Measurements from ENCODE around the gene VAV3.

DNA sequence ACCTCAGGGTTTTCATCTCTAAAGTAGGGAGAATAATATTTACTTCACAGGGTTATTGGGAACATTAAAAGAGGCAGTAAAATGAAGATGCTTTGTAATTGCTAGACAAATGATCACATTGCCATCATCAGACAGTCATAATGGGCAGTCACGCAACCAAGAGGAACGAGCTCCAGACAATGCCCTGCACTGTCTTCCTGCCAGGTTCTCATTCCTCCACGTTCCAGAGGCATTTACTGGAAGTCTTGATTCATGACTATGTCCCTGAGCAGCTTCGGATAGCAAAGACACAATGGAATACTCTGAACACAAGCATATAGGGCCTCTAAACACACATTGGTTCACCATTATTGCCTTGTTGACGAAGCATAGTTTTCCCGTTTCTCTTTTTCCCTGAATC, 434.4 kb downstream of the VAV3 start:
- TF ChIP-seq, protein P1, sequence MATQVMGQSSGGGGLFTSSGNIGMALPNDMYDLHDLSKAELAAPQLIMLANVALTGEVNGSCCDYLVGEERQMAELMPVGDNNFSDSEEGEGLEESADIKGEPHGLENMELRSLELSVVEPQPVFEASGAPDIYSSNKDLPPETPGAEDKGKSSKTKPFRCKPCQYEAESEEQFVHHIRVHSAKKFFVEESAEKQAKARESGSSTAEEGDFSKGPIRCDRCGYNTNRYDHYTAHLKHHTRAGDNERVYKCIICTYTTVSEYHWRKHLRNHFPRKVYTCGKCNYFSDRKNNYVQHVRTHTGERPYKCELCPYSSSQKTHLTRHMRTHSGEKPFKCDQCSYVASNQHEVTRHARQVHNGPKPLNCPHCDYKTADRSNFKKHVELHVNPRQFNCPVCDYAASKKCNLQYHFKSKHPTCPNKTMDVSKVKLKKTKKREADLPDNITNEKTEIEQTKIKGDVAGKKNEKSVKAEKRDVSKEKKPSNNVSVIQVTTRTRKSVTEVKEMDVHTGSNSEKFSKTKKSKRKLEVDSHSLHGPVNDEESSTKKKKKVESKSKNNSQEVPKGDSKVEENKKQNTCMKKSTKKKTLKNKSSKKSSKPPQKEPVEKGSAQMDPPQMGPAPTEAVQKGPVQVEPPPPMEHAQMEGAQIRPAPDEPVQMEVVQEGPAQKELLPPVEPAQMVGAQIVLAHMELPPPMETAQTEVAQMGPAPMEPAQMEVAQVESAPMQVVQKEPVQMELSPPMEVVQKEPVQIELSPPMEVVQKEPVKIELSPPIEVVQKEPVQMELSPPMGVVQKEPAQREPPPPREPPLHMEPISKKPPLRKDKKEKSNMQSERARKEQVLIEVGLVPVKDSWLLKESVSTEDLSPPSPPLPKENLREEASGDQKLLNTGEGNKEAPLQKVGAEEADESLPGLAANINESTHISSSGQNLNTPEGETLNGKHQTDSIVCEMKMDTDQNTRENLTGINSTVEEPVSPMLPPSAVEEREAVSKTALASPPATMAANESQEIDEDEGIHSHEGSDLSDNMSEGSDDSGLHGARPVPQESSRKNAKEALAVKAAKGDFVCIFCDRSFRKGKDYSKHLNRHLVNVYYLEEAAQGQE (IDR thresholded peaks at IDR 0.05; ENCODE audit: low read depth, low read length), result no peak
- TF ChIP-seq, protein P2, sequence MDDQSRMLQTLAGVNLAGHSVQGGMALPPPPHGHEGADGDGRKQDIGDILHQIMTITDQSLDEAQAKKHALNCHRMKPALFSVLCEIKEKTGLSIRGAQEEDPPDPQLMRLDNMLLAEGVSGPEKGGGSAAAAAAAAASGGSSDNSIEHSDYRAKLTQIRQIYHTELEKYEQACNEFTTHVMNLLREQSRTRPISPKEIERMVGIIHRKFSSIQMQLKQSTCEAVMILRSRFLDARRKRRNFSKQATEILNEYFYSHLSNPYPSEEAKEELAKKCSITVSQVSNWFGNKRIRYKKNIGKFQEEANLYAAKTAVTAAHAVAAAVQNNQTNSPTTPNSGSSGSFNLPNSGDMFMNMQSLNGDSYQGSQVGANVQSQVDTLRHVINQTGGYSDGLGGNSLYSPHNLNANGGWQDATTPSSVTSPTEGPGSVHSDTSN (IDR thresholded peaks at IDR 0.05), result no peak
- TF ChIP-seq RCOR1 (IDR thresholded peaks at IDR 0.05; ENCODE audit: low read length) (no peak), EZH2phosphoT487 (IDR thresholded peaks at IDR 0.05; ENCODE audit: borderline replicate concordance, low read depth) (no peak), POLR2AphosphoS5 (IDR thresholded peaks at IDR 0.05; ENCODE audit: low read depth, low read length) (no peak), YY1 (IDR thresholded peaks at IDR 0.05; ENCODE audit: low read depth) (no peak), RAD21 (IDR thresholded peaks at IDR 0.05; ENCODE audit: low read length) (no peak)
- TF ChIP-seq, protein P3, sequence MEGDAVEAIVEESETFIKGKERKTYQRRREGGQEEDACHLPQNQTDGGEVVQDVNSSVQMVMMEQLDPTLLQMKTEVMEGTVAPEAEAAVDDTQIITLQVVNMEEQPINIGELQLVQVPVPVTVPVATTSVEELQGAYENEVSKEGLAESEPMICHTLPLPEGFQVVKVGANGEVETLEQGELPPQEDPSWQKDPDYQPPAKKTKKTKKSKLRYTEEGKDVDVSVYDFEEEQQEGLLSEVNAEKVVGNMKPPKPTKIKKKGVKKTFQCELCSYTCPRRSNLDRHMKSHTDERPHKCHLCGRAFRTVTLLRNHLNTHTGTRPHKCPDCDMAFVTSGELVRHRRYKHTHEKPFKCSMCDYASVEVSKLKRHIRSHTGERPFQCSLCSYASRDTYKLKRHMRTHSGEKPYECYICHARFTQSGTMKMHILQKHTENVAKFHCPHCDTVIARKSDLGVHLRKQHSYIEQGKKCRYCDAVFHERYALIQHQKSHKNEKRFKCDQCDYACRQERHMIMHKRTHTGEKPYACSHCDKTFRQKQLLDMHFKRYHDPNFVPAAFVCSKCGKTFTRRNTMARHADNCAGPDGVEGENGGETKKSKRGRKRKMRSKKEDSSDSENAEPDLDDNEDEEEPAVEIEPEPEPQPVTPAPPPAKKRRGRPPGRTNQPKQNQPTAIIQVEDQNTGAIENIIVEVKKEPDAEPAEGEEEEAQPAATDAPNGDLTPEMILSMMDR (IDR thresholded peaks at IDR 0.05), result no peak
- TF ChIP-seq, protein P4, sequence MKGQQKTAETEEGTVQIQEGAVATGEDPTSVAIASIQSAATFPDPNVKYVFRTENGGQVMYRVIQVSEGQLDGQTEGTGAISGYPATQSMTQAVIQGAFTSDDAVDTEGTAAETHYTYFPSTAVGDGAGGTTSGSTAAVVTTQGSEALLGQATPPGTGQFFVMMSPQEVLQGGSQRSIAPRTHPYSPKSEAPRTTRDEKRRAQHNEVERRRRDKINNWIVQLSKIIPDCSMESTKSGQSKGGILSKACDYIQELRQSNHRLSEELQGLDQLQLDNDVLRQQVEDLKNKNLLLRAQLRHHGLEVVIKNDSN (IDR thresholded peaks at IDR 0.05; ENCODE audit: borderline replicate concordance, low read depth), result no peak
